Neural progenitor cell (in vitro differentiated cells): ENCODE results near the gene HIPK2. TPM values are rescaled to one million over a fixed set of nuclear protein-coding genes. Genes with fewer than 3 reads are reported as not detected.

Source experiments
- DNase-seq: peaks from one replicate; pipeline ENCODE4 v3.0.0-alpha.2; 2016; ENCODE audit warnings: low spot score
- H2AFZ ChIP-seq: fragments of 200-600 bp; sonication (generic); replicated peaks from 2 replicates; pipeline ENCODE4 v1.6.1; 2016; ENCODE audit warnings: antibody characterized with exemption
- H3F3A ChIP-seq: fragments of 200-600 bp; sonication (generic); 2 replicates; pipeline ENCODE4 v1.6.1; 2016; ENCODE audit warnings: antibody characterized with exemption, low read depth
- H3K27ac ChIP-seq: fragments of 200-600 bp; sonication (generic); 2 replicates; pipeline ENCODE4 v1.5.1; 2016; ENCODE audit warnings: mild to moderate bottlenecking
- H3K27me3 ChIP-seq: fragments of 200-600 bp; sonication (generic); 2 replicates; pipeline ENCODE4 v1.6.1; 2016; ENCODE audit warnings: mild to moderate bottlenecking, moderate library complexity
- H3K36me3 ChIP-seq: fragments of 200-600 bp; sonication (generic); 2 replicates; pipeline ENCODE4 v1.5.1; 2016
- H3K4me1 ChIP-seq: fragments of 200-600 bp; sonication (generic); 2 replicates; pipeline ENCODE4 v1.6.1; 2016; ENCODE audit warnings: mixed run types
- H3K4me2 ChIP-seq: fragments of 200-600 bp; sonication (generic); 2 replicates; pipeline ENCODE4 v1.6.1; 2016
- H3K4me3 ChIP-seq: fragments of 200-600 bp; sonication (generic); 2 replicates; pipeline ENCODE4 v1.5.1; 2016
- H3K79me2 ChIP-seq: fragments of 200-600 bp; sonication (generic); 2 replicates; pipeline ENCODE4 v1.6.1; 2016; ENCODE audit warnings: low read depth
- H3K9ac ChIP-seq: fragments of 200-600 bp; sonication (generic); 2 replicates; pipeline ENCODE4 v1.6.1; 2016
- H3K9me3 ChIP-seq: fragments of 200-600 bp; sonication (generic); 2 replicates; pipeline ENCODE4 v1.5.1; 2016; ENCODE audit warnings: low read depth
- H4K20me1 ChIP-seq: fragments of 200-600 bp; sonication (generic); 2 replicates; pipeline ENCODE4 v1.6.1; 2016; ENCODE audit warnings: low read depth
- H3K27ac Mint-ChIP-seq: 3 replicates; pipeline ENCODE4 v1.8.0; 2021; ENCODE audit warnings: mixed read lengths
- H3K27me3 Mint-ChIP-seq: 2 replicates; pipeline ENCODE4 v1.8.0; 2022; ENCODE audit warnings: low read depth, mild to moderate bottlenecking, inconsistent platforms, moderate library complexity, mixed read lengths; ENCODE audit not compliant: insufficient read depth
- H3K36me3 Mint-ChIP-seq: 3 replicates; pipeline ENCODE4 v1.8.0; 2021; ENCODE audit warnings: mixed read lengths
- H3K4me1 Mint-ChIP-seq: 3 replicates; pipeline ENCODE4 v1.8.0; 2021; ENCODE audit warnings: mixed read lengths
- H3K4me3 Mint-ChIP-seq: 3 replicates; pipeline ENCODE4 v1.8.0; 2021; ENCODE audit warnings: mild to moderate bottlenecking, moderate library complexity, mixed read lengths
- H3K9me3 Mint-ChIP-seq: 3 replicates; pipeline ENCODE4 v1.8.0; 2020; ENCODE audit warnings: mixed read lengths
- CTCF ChIP-seq: fragments of 200-600 bp; sonication (generic); IDR thresholded peaks from 2 replicates; pipeline ENCODE4 v1.5.1; 2017; ENCODE audit warnings: antibody characterized with exemption, mild to moderate bottlenecking
- EZH2 ChIP-seq: fragments of 200-600 bp; sonication (generic); IDR thresholded peaks from 2 replicates; pipeline ENCODE4 v1.6.1; 2017; ENCODE audit warnings: antibody characterized with exemption, mild to moderate bottlenecking, moderate library complexity
- EZH2phosphoT487 ChIP-seq: fragments of 200-600 bp; sonication (generic); IDR thresholded peaks from 2 replicates; pipeline ENCODE4 v1.6.1; 2017; ENCODE audit warnings: antibody characterized with exemption
- total RNA-seq: library from RNA; depleted of rRNA; stranded (reverse); fragments of >200 nt; gene quantifications from 2 replicates; pipeline ENCODE4 v1.2.3, GENCODE V29; 2015; ENCODE audit warnings: low replicate concordance

Gene HIPK2
- total RNA-seq, 1 donor from 2014 or later: 12.8 TPM

DNA sequence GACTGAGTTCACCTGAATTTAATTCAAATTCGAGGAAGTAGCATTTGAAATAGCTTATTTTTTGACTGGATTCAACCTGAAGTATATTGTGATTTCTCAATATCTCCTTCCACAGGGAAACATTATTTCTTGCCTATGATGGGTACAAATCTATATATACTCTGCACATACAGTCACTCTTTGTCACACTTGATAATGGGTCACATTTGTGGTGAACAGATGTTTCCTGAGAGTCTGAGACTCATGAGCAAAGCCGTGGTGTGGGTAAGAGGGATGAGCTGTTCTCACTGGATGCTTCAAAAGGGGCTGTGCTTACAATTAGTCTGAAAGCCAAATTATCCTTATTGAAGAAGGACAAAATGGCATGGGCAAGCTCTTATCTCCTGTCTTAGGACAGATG, 33.3 kb upstream of the HIPK2 start:
- H3K4me3 ChIP-seq: no peak overlapping the region
- no peaks in the 10 kb centered on the region for H3K27me3 ChIP-seq
- TF ChIP-seq CTCF (no peak), EZH2phosphoT487 (no peak), EZH2 (no peak)
- H3K9ac ChIP-seq: no peak overlapping the region
- Mint-ChIP-seq H3K4me1 (no peaks in the 10 kb centered on the region), H3K27ac (no peak overlapping the region), H3K36me3 (no peaks in the 10 kb centered on the region), H3K4me3 (no peak overlapping the region), H3K9me3 (no peaks in the 10 kb centered on the region), H3K27me3 (peaks cover 8% of the 10 kb centered on the region)
- no peak for DNase-seq
- H3K27ac ChIP-seq: no peak overlapping the region
- H2AFZ ChIP-seq: no peak overlapping the region
- H4K20me1 ChIP-seq: no peaks in the 10 kb centered on the region
- no peaks in the 10 kb centered on the region for H3K4me1 ChIP-seq
- no peaks in the 10 kb centered on the region for H3K79me2 ChIP-seq
- H3F3A ChIP-seq: no peaks in the 10 kb centered on the region
- no peaks in the 10 kb centered on the region for H3K9me3 ChIP-seq
- no peak overlapping the region for H3K4me2 ChIP-seq
- no peaks in the 10 kb centered on the region for H3K36me3 ChIP-seq

GRCh38 chr7:139808846-139809442, 31.1 kb upstream of the HIPK2 start:
- no peak overlapping the region for H3K27ac Mint-ChIP-seq

GRCh38 chr7:139808427-139808826, 30.6 kb upstream of the HIPK2 start:
- H3K27me3 ChIP-seq: no peaks in the 10 kb centered on the region
- no peak overlapping the region for H3K4me3 Mint-ChIP-seq
- H3K4me1 Mint-ChIP-seq: no peaks in the 10 kb centered on the region
- no peaks in the 10 kb centered on the region for H3K36me3 ChIP-seq
- H3K27ac ChIP-seq: no peak overlapping the region
- DNase-seq: no peak
- H3K9me3 ChIP-seq: no peaks in the 10 kb centered on the region
- H3K9me3 Mint-ChIP-seq: peaks cover 6% of the 10 kb centered on the region
- no peaks in the 10 kb centered on the region for H3F3A ChIP-seq
- TF ChIP-seq EZH2 (no peak), CTCF (no peak), EZH2phosphoT487 (no peak)
- H2AFZ ChIP-seq: no peak overlapping the region
- no peak overlapping the region for H3K4me2 ChIP-seq
- peaks cover 8% of the 10 kb centered on the region for H3K27me3 Mint-ChIP-seq
- H3K36me3 Mint-ChIP-seq: no peaks in the 10 kb centered on the region
- H3K4me1 ChIP-seq: no peaks in the 10 kb centered on the region
- no peak overlapping the region for H3K27ac Mint-ChIP-seq
- H3K79me2 ChIP-seq: no peaks in the 10 kb centered on the region
- no peaks in the 10 kb centered on the region for H4K20me1 ChIP-seq
- H3K4me3 ChIP-seq: no peak overlapping the region
- no peak overlapping the region for H3K9ac ChIP-seq

More at GRCh38 chr7:139808846-139809442, 31.1 kb upstream of the HIPK2 start:
- no peak overlapping the region for H3K9ac ChIP-seq
- H2AFZ ChIP-seq: no peak overlapping the region
- H3K36me3 ChIP-seq: no peaks in the 10 kb centered on the region
- no peak overlapping the region for H3K4me3 Mint-ChIP-seq
- peaks cover 6% of the 10 kb centered on the region for H3K9me3 Mint-ChIP-seq
- H3K79me2 ChIP-seq: no peaks in the 10 kb centered on the region
- H3K27me3 ChIP-seq: no peaks in the 10 kb centered on the region
- H4K20me1 ChIP-seq: no peaks in the 10 kb centered on the region
- no peaks in the 10 kb centered on the region for H3F3A ChIP-seq
- TF ChIP-seq EZH2 (no peak), EZH2phosphoT487 (no peak), CTCF (no peak)
- H3K27me3 Mint-ChIP-seq: peaks cover 8% of the 10 kb centered on the region
- no peaks in the 10 kb centered on the region for H3K4me1 Mint-ChIP-seq
- no peaks in the 10 kb centered on the region for H3K36me3 Mint-ChIP-seq
- H3K4me2 ChIP-seq: no peak overlapping the region
- no peak for DNase-seq
- H3K4me1 ChIP-seq: no peaks in the 10 kb centered on the region
- H3K9me3 ChIP-seq: no peaks in the 10 kb centered on the region
- no peak overlapping the region for H3K4me3 ChIP-seq
- H3K27ac ChIP-seq: no peak overlapping the region
